Measurements from ENCODE around the gene FUOM.
A peak's percentile ranks its signal among the peaks of the same experiment; 100 is the strongest.

FUOM gene

GRCh38 chr10:133357285-133358161, at the start of gene FUOM:
Gene FUOM (minus strand): TSS chr10:133358019. CDS start chr10:133358007, 12 bp downstream.
- DNase-seq = peak; percentile 79

GRCh38 chr10:133405844-133406527, 48.2 kb upstream of the FUOM start:
- DNase-seq = no peak

GRCh38 chr10:133405272-133405671, 47.5 kb upstream of the FUOM start:
- no peak for DNase-seq

GRCh38 chr10:133403784-133404183, 46.0 kb upstream of the FUOM start:
- DNase-seq = no peak

GRCh38 chr10:133403359-133403758, 45.5 kb upstream of the FUOM start:
- no peak for DNase-seq

GRCh38 chr10:133401981-133402725, 44.3 kb upstream of the FUOM start:
- DNase-seq = no peak

- no peak for DNase-seq
These were observed 43.7 kb upstream of the FUOM start for GRCh38 chr10:133401500-133401899.

- DNase-seq = peak; percentile 19
These were observed 43.0 kb upstream of the FUOM start for GRCh38 chr10:133400624-133401424.

- DNase-seq = no peak
These were observed 41.3 kb upstream of the FUOM start for GRCh38 chr10:133399123-133399601.

- DNase-seq = no peak
These were observed 40.1 kb upstream of the FUOM start for GRCh38 chr10:133397938-133398337.

- no peak for DNase-seq
These were observed 38.3 kb upstream of the FUOM start for GRCh38 chr10:133396035-133396624.

- DNase-seq = no peak
These were observed 37.0 kb upstream of the FUOM start for GRCh38 chr10:133394801-133395221.

GRCh38 chr10:133394064-133394663, 36.3 kb upstream of the FUOM start, which contains the start of gene MTG1:
Gene MTG1 (plus strand): TSS chr10:133394157. CDS start chr10:133394221, 64 bp downstream.
- peak; percentile 94 for DNase-seq

GRCh38 chr10:133393401-133394063, 35.7 kb upstream of the FUOM start:
- DNase-seq = no peak

GRCh38 chr10:133391761-133392518, 34.1 kb upstream of the FUOM start:
- DNase-seq = peak; percentile 24

- DNase-seq = no peak
These were observed 33.4 kb upstream of the FUOM start for GRCh38 chr10:133391249-133391635.

GRCh38 chr10:133390597-133391248, 32.9 kb upstream of the FUOM start:
- no peak for DNase-seq

- DNase-seq = peak; percentile 45
These were observed 31.4 kb upstream of the FUOM start for GRCh38 chr10:133388973-133389818.

Measured in CD4-positive, alpha-beta T cell treated with Interleukin-21 for 1 hour (primary cell).